Measurements from ENCODE around the gene ALDH1L1.

The ALDH1L1 gene

GRCh38 chr3:126084768-126085180, 95.6 kb downstream of the ALDH1L1 start:
- Histone ChIP-seq H3K9me3 (ENCODE audit: insufficient read depth, low read length) (peaks cover 5% of the 10 kb centered on the region; the same call in 1 of the 2 replicates), H2AFZ (ENCODE audit: low read depth, low read length, severe bottlenecking) (peak overlapping the region; percentile 84), H3K4me3 (ENCODE audit: insufficient read depth, low read length, poor library complexity, severe bottlenecking) (peak overlapping the region; percentile 76), H3K79me2 (ENCODE audit: insufficient read depth, low read length) (no peaks in the 10 kb centered on the region), H3K27ac (ENCODE audit: low read depth, low read length) (no peak overlapping the region), H3K9me2 (replicated peaks; ENCODE audit: insufficient read depth, low read length) (no peaks in the 10 kb centered on the region), H3K9ac (ENCODE audit: low read length) (peak overlapping the region; percentile 72), H4K20me1 (ENCODE audit: low read depth, low read length) (no peaks in the 10 kb centered on the region), H3K27me3 (ENCODE audit: low read length) (no peaks in the 10 kb centered on the region), H3K4me2 (ENCODE audit: low read depth, low read length, poor library complexity, severe bottlenecking) (peak overlapping the region; percentile 84), H3F3A (ENCODE audit: insufficient read depth) (peaks cover 5% of the 10 kb centered on the region; the same call in 1 of the 2 replicates), H3K36me3 (ENCODE audit: low read length) (peaks cover 14% of the 10 kb centered on the region; the same call in 1 of the 2 replicates)
- TF ChIP-seq CTCF (IDR thresholded peaks at IDR 0.05; ENCODE audit: insufficient read depth, low read length, poor library complexity, severe bottlenecking): no peak
- TF ChIP-seq EZH2phosphoT487 (conservative IDR thresholded peaks at IDR 0.05; ENCODE audit: low read length): no peak

GRCh38 chr3:126083913-126084767, 96.2 kb downstream of the ALDH1L1 start, which contains the start of gene SLC41A3:
Gene SLC41A3, minus strand, starts transcription at chr3:126084124. Its CDS starts 15,905 bp downstream, at chr3:126068219.
- peak within 1 kb of the TSS; percentile 84 for H2AFZ ChIP-seq (ENCODE audit: low read depth, low read length, severe bottlenecking)
- no peaks in the 10 kb centered on the region for H3K79me2 ChIP-seq (ENCODE audit: insufficient read depth, low read length)
- H3K27me3 ChIP-seq (ENCODE audit: low read length): no peaks in the 10 kb centered on the region
- H3K36me3 ChIP-seq (ENCODE audit: low read length): peaks cover 14% of the 10 kb centered on the region; the same call in 1 of the 2 replicates
- TF ChIP-seq CTCF (IDR thresholded peaks at IDR 0.05; ENCODE audit: insufficient read depth, low read length, poor library complexity, severe bottlenecking) (no peak), EZH2phosphoT487 (conservative IDR thresholded peaks at IDR 0.05; ENCODE audit: low read length) (no peak)
- peak within 1 kb of the TSS; percentile 84 for H3K4me2 ChIP-seq (ENCODE audit: low read depth, low read length, poor library complexity, severe bottlenecking)
- peak within 1 kb of the TSS; percentile 40 for H3K27ac ChIP-seq (ENCODE audit: low read depth, low read length)
- H3K4me3 ChIP-seq (ENCODE audit: insufficient read depth, low read length, poor library complexity, severe bottlenecking): peak within 1 kb of the TSS; percentile 76
- no peaks in the 10 kb centered on the region for H3K9me2 ChIP-seq (replicated peaks; ENCODE audit: insufficient read depth, low read length)
- H3K9me3 ChIP-seq (ENCODE audit: insufficient read depth, low read length): peaks cover 5% of the 10 kb centered on the region; the same call in 1 of the 2 replicates
- H4K20me1 ChIP-seq (ENCODE audit: low read depth, low read length): no peaks in the 10 kb centered on the region
- H3F3A ChIP-seq (ENCODE audit: insufficient read depth): peaks cover 5% of the 10 kb centered on the region; the same call in 1 of the 2 replicates
- H3K9ac ChIP-seq (ENCODE audit: low read length): peak within 1 kb of the TSS; percentile 72

- Histone ChIP-seq H3K27me3 (ENCODE audit: low read length) (no peaks in the 10 kb centered on the region), H2AFZ (ENCODE audit: low read depth, low read length, severe bottlenecking) (peak overlapping the region; percentile 84), H3K4me3 (ENCODE audit: insufficient read depth, low read length, poor library complexity, severe bottlenecking) (peak overlapping the region; percentile 76), H4K20me1 (ENCODE audit: low read depth, low read length) (no peaks in the 10 kb centered on the region), H3K79me2 (ENCODE audit: insufficient read depth, low read length) (no peaks in the 10 kb centered on the region), H3K9ac (ENCODE audit: low read length) (peak overlapping the region; percentile 72), H3F3A (ENCODE audit: insufficient read depth) (peaks cover 5% of the 10 kb centered on the region; the same call in 1 of the 2 replicates), H3K9me3 (ENCODE audit: insufficient read depth, low read length) (peaks cover 5% of the 10 kb centered on the region; the same call in 1 of the 2 replicates), H3K9me2 (replicated peaks; ENCODE audit: insufficient read depth, low read length) (no peaks in the 10 kb centered on the region), H3K4me2 (ENCODE audit: low read depth, low read length, poor library complexity, severe bottlenecking) (peak overlapping the region; percentile 84), H3K27ac (ENCODE audit: low read depth, low read length) (peak overlapping the region; percentile 40), H3K36me3 (ENCODE audit: low read length) (peaks cover 14% of the 10 kb centered on the region; the same call in 1 of the 2 replicates)
- TF ChIP-seq CTCF (IDR thresholded peaks at IDR 0.05; ENCODE audit: insufficient read depth, low read length, poor library complexity, severe bottlenecking) (no peak), EZH2phosphoT487 (conservative IDR thresholded peaks at IDR 0.05; ENCODE audit: low read length) (no peak)
Observed at GRCh38 chr3:126083511-126083912, 96.9 kb downstream of the ALDH1L1 start.

Measured in SU-DHL-6 (cell line).